GM04504 (cell line): ENCODE measurements around the gene SEC23IP.

Source experiments
- DNase-seq: peaks from one replicate; pipeline ENCODE4 v3.0.0-alpha.2; 2012; ENCODE audit warnings: low read depth

The SEC23IP gene

DNA sequence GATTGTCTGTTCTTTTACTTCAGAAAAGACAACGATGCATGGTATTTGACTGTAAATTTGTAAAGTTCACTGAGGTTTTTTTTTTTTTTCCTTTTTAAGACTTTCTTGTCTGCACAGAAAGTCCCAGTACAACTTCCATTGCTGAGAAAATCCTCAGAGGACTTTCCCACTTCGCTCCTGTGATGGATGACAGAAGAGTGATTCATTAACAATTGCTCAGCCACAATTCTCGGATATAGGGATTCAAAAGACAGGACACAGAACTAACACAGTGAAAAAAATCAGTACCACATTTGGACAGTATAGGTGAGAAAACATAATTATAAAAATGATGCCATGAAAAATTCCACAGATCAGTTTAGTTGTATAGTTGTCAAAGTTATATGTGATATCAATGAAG is 48.0 kb downstream of the SEC23IP start:
- DNase-seq = no peak

DNA sequence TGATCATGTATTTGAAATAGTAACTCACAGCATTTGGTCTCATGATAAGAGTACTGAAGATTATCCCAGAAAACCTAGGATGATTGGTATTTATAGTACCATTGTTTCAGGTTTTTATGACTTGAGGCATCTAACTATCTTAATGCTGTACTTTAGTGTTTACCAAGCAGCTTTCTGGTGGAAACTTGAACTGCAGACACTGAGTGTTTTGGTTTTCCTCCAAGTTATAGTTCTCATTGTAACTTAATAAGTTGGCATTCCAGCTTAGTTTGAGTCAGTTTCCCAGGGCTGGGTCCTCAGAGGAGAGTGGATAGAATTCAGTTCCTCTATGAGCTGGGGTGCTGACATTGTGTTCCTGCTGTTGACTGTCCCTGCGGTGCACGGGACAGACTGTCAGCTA is 50.4 kb downstream of the SEC23IP start:
- no peak for DNase-seq

DNA sequence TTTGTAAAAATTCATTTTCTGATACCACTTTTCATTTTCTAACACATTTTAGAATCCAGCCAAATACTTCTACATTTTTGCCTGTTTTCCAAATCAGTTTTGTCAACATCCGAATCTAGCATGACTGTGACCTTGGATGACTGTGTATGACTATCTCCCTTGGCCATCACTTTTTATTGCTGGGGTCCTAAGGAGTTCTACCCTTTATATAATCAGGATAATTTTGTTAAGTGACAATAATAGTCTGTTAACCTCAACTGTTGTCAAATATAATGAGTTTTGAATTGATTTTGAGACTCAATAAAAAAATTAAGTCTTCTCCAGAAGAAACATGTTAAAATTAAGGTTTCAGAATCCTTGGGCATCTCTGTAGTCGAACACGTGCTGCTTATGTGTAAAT is 53.3 kb downstream of the SEC23IP start:
- DNase-seq = no peak

DNA sequence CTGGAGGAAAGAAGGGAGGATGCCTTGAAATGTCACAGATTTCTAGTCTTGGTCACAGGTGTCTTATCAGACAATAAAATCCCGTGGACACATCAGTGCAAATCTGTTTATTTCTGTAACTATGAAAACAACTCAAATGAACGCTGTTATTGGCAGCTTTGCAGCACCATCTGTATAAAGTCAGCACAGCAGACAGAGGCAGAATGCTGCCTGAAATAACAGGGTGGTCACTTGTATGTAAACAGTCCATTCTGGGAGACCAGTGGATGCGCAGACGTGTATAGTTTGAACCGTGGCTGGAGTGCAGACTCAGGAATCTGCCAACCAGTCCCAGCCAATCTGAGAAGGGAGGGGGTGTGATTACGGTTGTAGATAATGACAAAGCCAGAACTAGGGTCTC is 54.8 kb downstream of the SEC23IP start:
- DNase-seq = no peak

DNA sequence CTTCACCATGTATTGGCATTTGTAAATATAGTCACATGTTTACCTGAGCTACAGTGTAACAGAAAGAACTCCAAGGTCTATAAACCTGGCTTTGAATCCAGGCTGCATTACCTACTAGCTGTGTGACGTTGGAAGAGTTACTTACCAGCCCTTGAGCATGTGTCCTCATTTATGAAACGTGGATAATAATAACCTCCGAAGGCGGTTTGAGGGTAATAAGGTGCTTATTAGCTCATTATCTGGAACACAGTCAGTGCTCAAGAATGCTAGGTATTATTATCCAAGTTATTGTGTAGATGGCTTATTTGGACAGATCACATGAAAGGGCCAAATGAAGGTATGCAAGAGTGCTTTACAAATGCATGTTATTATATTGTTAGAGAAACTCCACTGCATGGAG is 64.9 kb downstream of the SEC23IP start:
- DNase-seq = no peak

DNA sequence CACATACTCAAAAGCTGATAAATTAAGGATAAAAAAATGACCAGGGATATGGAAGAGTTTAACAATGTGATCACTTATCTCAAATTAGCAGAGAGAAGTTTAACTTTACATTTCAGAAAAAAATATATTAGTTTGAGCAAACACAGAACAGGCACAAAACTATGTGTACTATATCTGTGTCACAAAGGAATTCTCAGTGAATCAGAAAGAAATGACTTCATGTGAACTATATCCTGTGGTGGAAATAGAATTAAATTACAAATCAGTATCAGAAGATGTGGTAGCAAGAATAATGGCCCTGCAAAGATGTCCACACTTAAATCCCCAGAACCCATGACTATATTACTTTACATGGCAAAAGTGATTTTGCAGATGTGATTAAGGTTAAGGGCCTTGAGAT is 70.3 kb downstream of the SEC23IP start:
- no peak for DNase-seq

DNA sequence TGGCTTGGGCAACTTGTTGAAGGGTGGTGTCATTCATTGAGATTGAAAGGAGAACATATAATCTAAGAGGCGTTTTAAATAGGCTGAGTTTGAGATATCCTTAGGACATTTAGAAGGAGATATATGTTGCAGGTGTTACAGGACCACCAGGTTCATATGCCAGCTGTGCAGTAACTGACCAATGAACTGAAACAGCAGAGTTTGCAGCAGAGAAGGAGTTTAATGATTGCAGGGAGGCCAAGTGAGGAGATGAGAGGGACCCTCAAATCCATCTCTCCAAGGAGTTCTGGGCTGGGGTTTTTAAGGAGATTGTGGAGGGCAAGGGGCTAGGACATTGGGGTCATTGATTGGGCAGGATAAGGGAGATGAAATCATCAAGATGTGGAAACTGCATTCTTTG is 74.5 kb downstream of the SEC23IP start:
- DNase-seq = no peak

DNA sequence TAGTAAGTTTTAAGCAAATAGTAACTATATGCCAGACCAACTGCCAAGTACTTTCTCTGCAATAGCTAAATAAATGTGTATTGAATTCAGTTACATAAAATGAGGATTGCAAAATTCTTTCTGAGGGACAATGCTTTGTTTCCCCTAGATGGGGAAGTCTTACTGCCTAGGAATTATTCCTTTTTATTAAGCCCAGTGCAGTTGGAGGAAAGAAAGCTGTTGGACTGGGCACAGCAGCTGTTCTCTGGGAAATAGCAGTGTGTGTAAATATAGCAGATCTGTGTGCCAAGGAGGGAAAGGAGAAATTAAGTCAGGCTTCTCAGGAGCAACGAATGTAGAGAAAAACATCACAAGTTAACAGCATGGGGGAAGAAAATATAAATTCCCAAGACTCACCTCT is 77.1 kb downstream of the SEC23IP start:
- DNase-seq = no peak

DNA sequence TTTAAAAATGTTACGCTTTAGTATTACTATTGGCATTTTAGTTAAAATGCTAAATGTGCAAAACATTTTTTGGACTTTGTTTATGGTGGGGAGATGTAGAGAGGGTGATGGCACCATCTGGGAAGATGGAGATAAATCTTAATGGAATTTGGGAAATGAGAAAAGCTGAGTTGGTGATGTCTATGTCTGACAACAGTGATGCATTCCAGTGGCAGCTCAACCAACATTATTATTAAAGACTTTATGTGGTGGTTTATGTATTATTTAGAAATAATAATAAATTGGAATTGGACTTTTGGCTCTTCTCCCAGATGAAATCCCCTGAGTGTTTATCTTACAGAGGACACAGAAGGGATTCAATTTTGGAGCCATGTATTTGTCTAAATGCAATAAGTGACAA is 77.6 kb downstream of the SEC23IP start:
- DNase-seq = no peak

DNA sequence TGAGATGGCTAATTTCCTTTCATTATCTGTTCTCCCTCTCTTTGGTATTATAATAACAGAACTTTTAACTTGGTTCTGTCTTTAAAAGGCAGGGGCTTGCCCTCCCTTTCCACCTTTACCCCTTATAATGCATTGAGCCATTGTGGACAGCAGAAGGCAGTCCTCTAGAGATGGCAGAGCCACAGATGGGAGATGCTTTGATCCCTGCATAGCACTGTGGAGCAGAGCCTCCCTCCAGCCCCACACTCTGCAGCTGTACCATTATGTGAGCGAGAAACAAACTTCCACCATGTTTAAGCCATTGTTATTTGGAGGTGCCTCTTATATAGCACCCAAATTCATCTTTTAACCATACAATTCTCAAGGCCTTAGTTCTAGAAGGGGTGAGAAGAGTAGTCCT is 78.4 kb downstream of the SEC23IP start:
- no peak for DNase-seq

DNA sequence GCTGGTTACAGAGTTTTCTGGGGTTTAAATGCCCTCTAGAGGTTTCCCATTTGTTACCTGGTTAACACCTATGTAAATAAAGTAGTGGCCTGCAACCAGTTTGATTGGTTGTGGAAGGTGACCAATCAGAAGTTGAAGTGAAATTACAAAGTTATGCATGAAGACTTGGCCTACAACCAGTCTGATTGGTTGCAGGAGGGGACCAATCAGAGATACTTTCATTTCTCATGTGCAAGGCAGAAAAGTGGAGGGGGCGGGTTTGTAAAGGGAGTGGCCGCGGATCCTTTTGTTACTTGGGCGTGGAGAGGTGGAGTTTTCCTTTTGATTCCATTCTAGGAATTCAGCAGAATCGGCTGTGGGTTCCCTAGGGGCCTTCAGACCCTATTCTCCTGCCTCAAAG is 80.8 kb downstream of the SEC23IP start:
- no peak for DNase-seq

DNA sequence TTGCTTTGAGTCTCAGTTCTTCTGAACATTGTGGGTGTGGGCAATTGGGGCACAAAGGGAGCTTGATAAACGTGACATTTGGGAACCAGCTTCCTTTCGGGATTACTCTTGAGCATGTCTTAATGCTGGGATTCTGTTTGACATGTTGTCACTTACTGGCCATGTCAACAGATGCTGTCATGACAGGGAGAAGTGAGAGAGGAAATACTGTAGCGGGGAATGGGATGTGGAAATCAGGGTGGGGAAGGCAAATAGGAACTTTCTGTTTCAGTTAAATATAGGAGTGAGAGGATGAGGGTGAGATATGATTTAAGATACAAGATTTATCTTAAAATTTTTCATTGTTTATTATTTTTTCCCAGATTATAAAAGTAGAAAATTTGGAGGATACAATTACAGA is 83.9 kb downstream of the SEC23IP start:
- no peak for DNase-seq

DNA sequence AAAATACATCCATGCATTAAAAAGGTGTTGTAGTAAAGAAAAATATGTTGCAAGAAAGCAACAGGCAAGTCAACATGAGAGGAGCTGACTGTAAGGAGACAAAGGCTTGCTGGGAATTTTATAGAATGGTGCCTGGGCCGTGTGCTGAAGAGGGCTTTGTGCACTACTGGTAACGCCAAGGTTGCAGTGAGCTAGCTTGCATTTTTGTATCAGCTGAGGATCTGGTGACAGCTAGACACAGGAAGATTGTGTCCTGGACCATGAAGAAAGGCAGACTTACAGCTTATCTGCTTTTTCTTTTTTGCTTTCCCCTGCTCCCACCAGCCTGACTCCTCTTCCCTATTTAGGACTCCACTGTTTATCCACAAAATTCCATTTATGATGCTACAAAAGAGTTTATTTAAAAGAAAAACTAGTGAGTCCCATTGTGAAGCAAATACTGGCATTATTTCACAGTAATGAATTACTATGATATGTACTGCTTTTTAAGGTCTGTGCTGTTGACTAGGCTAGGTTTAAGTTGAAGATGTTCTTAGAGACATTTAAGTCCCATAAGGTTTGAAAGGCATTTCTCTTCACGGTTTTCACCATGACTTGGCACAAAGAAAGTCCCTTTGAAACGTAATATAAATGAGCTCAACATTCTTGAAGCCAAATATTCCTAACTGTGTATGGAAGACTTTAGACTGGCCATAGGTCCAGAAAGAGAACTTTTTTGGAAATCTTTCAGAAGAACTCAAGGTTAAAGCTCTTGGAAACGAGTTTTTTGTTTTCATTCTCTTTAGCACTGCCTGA is 88.6 kb downstream of the SEC23IP start:
- DNase-seq = no peak

DNA sequence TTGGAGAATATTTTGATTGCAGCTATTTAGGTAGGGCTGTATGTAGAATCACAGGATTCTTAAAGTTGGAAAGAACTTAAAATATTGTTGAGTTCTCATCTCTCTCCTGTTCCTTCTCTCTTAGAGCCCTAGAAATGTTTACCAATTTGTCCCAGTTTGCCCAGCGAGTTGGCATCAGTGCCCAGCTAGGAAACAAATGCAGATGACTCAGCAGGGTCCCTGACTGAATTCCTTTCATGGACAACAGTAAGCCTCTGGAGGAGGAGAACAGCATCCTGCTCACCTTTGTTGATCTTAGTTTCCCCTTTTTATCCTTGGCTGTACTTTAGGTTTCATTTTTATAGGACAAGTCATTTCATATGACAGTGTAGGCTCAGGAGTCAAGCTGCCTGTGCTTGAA is 89.3 kb downstream of the SEC23IP start:
- DNase-seq = no peak

DNA sequence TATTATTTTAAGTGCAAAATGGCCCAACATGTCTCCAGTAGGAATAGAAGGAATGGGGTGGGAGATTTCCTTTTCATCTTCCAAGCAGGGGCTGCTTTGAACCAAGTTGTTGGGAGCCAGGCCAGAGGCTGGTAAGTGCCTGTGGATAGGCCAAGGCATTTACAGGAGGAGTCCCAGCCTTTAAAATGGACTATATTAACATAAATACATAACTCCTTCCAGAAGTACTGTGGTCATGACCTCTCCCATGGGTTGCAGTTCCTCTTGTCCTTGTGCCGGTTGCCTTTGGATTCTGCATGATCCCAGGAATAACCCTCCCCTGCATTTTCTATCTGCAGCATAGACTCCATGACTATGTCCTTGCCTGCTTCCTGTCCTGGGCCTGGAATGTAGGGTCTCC is 95.8 kb downstream of the SEC23IP start:
- DNase-seq = no peak

DNA sequence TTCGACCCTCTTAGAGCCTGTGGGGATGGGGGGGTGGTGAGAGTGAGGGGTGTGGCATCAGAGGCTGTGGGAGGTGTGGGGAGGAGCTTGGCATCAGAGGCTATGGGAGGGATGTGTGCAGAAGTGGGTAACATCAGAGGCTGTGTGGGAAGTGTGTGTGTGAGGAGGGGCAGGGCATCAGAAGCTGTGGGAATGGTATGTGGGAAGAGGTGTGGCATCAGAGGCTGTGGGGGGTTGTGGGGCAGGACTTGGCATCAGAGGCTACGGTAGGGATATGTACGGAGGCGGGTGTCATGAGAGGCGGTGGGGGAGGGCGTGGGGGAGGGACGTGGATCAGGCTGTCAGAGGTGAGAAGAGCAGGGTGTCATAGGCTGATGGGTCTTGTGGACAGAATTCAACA is 97.4 kb downstream of the SEC23IP start:
- DNase-seq = no peak

DNA sequence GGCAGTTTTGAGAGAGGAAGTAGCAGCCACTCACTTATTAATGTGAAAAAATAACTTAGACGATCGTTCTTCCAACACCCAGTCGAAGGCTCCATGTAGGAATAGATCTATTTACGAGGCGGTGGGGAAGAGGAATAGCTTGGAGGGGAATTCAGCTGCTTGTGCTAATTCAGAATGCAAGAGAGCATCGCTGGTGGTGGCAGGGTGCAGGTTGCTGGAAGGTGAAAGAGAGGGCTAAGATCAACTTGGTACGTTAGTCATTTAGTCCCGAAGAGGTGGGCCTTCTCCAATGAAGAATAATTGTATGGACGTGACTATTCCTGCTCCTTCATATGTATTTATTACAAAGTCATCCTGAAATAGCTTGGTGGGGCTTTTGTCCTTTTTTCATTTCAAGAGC is 98.5 kb downstream of the SEC23IP start:
- no peak for DNase-seq

DNA sequence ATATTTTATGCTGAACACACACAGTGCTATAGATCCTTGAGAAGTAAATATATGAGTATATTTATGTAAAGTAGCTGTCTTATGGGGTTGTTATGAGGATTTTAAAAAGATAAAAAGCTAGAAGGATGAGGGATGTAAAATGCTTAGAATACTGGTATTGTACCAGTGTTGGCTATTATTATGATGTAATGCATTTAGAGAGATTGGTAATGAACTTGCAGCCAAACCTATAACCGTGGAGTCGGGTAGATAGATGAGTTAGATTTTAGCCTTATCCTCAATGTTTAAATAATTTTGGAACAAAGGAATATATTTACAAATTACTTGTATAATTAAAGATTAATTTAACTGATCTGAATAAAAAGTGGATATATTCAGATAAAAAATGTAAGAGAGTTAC is 99.3 kb downstream of the SEC23IP start:
- DNase-seq = no peak
